ENCODE measurements around the gene STT3A. TPM values are rescaled to one million over a fixed set of nuclear protein-coding genes. Genes with fewer than 3 reads are reported as not detected.
"Not testable (repeated sequence)": the region's sequence is repeated elsewhere in the genome, so short reads cannot be mapped to it uniquely, and the experiment has no call there.

STT3A gene
- total RNA-seq, 2 donors from 2014 or later: 133 to 146 TPM

- Mint-ChIP-seq H3K9me3 (no peaks in the 10 kb centered on the region), H3K4me1 (peaks cover 11% of the 10 kb centered on the region), H3K36me3 (ENCODE audit: low read depth) (peaks cover 68% of the 10 kb centered on the region), H3K27me3 (no peaks in the 10 kb centered on the region), H3K4me3 (no peak overlapping the region), H3K27ac (peak overlapping the region; percentile 70)
- no peak for ATAC-seq (replicated peaks)
Observed at GRCh38 chr11:125572916-125573315, 19.7 kb upstream of the STT3A start.

- not testable (repeated sequence) for H3K27ac Mint-ChIP-seq, H3K9me3 Mint-ChIP-seq
- peaks cover 98% of the 10 kb centered on the region for H3K36me3 Mint-ChIP-seq (ENCODE audit: low read depth)
Observed at GRCh38 chr11:125577181-125577580, 15.5 kb upstream of the STT3A start.

GRCh38 chr11:125578783-125579182, 13.9 kb upstream of the STT3A start:
- H3K4me3 Mint-ChIP-seq: no peak overlapping the region
- no peaks in the 10 kb centered on the region for H3K27me3 Mint-ChIP-seq
- no peaks in the 10 kb centered on the region for H3K4me1 Mint-ChIP-seq
- ATAC-seq (replicated peaks): no peak
- peaks cover 98% of the 10 kb centered on the region for H3K36me3 Mint-ChIP-seq (ENCODE audit: low read depth)
- H3K9me3 Mint-ChIP-seq: no peaks in the 10 kb centered on the region
- H3K27ac Mint-ChIP-seq: no peak overlapping the region

More at GRCh38 chr11:125577181-125577580, 15.5 kb upstream of the STT3A start:
- not testable (repeated sequence) for H3K27me3 Mint-ChIP-seq; H3K4me1 Mint-ChIP-seq; H3K4me3 Mint-ChIP-seq; ATAC-seq (replicated peaks)

GRCh38 chr11:125579811-125580210, 12.8 kb upstream of the STT3A start:
- Mint-ChIP-seq H3K36me3 (ENCODE audit: low read depth) (peaks cover 98% of the 10 kb centered on the region), H3K4me3 (no peak overlapping the region)

GRCh38 chr11:125583496-125583895, 9.2 kb upstream of the STT3A start:
- H3K9me3 Mint-ChIP-seq: no peaks in the 10 kb centered on the region
- H3K36me3 Mint-ChIP-seq (ENCODE audit: low read depth): peaks cover 65% of the 10 kb centered on the region

More at GRCh38 chr11:125579811-125580210, 12.8 kb upstream of the STT3A start:
- no peaks in the 10 kb centered on the region for H3K4me1 Mint-ChIP-seq
- no peak for ATAC-seq (replicated peaks)
- H3K27me3 Mint-ChIP-seq: no peaks in the 10 kb centered on the region
- H3K9me3 Mint-ChIP-seq: no peaks in the 10 kb centered on the region
- no peak overlapping the region for H3K27ac Mint-ChIP-seq

GRCh38 chr11:125585487-125585886, 7.2 kb upstream of the STT3A start:
- no peak overlapping the region for H3K4me3 Mint-ChIP-seq
- H3K9me3 Mint-ChIP-seq: no peaks in the 10 kb centered on the region
- ATAC-seq (replicated peaks): no peak
- H3K27me3 Mint-ChIP-seq: no peaks in the 10 kb centered on the region
- no peak overlapping the region for H3K27ac Mint-ChIP-seq
- peaks cover 45% of the 10 kb centered on the region for H3K36me3 Mint-ChIP-seq (ENCODE audit: low read depth)
- no peaks in the 10 kb centered on the region for H3K4me1 Mint-ChIP-seq

More at GRCh38 chr11:125583496-125583895, 9.2 kb upstream of the STT3A start:
- Mint-ChIP-seq H3K4me3 (no peak overlapping the region), H3K27me3 (no peaks in the 10 kb centered on the region), H3K4me1 (no peaks in the 10 kb centered on the region), H3K27ac (no peak overlapping the region)
- ATAC-seq (replicated peaks): no peak

GRCh38 chr11:125586623-125587022, 6.0 kb upstream of the STT3A start:
- Mint-ChIP-seq H3K27me3 (no peaks in the 10 kb centered on the region), H3K4me3 (no peak overlapping the region), H3K4me1 (no peaks in the 10 kb centered on the region), H3K36me3 (ENCODE audit: low read depth) (peaks cover 37% of the 10 kb centered on the region), H3K27ac (no peak overlapping the region), H3K9me3 (no peaks in the 10 kb centered on the region)
- peak; percentile 78 for ATAC-seq (replicated peaks)

GRCh38 chr11:125587480-125587879, 5.2 kb upstream of the STT3A start:
- no peaks in the 10 kb centered on the region for H3K27me3 Mint-ChIP-seq
- H3K9me3 Mint-ChIP-seq: no peaks in the 10 kb centered on the region
- no peak overlapping the region for H3K4me3 Mint-ChIP-seq
- H3K36me3 Mint-ChIP-seq (ENCODE audit: low read depth): peaks cover 36% of the 10 kb centered on the region
- no peaks in the 10 kb centered on the region for H3K4me1 Mint-ChIP-seq
- H3K27ac Mint-ChIP-seq: no peak overlapping the region
- ATAC-seq (replicated peaks): no peak

GRCh38 chr11:125588505-125588904, 4.1 kb upstream of the STT3A start:
- Mint-ChIP-seq H3K9me3 (no peaks in the 10 kb centered on the region), H3K4me1 (peaks cover 3% of the 10 kb centered on the region), H3K36me3 (ENCODE audit: low read depth) (peaks cover 36% of the 10 kb centered on the region), H3K4me3 (peak overlapping the region; percentile 11), H3K27me3 (no peaks in the 10 kb centered on the region), H3K27ac (peak overlapping the region; percentile 54)
- ATAC-seq (replicated peaks): no peak

- peak overlapping the region; percentile 94 for H3K4me3 Mint-ChIP-seq
- ATAC-seq (replicated peaks): peak; percentile 23
- no peaks in the 10 kb centered on the region for H3K27me3 Mint-ChIP-seq
- H3K4me1 Mint-ChIP-seq: peaks cover 27% of the 10 kb centered on the region
- peaks cover 52% of the 10 kb centered on the region for H3K36me3 Mint-ChIP-seq (ENCODE audit: low read depth)
- H3K27ac Mint-ChIP-seq: peak overlapping the region; percentile 99
- H3K9me3 Mint-ChIP-seq: no peaks in the 10 kb centered on the region
Observed at GRCh38 chr11:125591649-125592304, 875 bp upstream of the STT3A start.

- peak overlapping the region; percentile 94 for H3K4me3 Mint-ChIP-seq
- no peaks in the 10 kb centered on the region for H3K27me3 Mint-ChIP-seq
- peak overlapping the region; percentile 99 for H3K27ac Mint-ChIP-seq
- H3K9me3 Mint-ChIP-seq: no peaks in the 10 kb centered on the region
- peaks cover 67% of the 10 kb centered on the region for H3K36me3 Mint-ChIP-seq (ENCODE audit: low read depth)
- ATAC-seq (replicated peaks): peak; percentile 2
- H3K4me1 Mint-ChIP-seq: peaks cover 27% of the 10 kb centered on the region
Observed at GRCh38 chr11:125593114-125593820, 615 bp downstream of the STT3A start.

GRCh38 chr11:125594958-125595357, 2.3 kb downstream of the STT3A start:
- H3K9me3 Mint-ChIP-seq: no peaks in the 10 kb centered on the region
- no peak for ATAC-seq (replicated peaks)
- H3K36me3 Mint-ChIP-seq (ENCODE audit: low read depth): peaks cover 84% of the 10 kb centered on the region
- H3K27me3 Mint-ChIP-seq: no peaks in the 10 kb centered on the region
- peak overlapping the region; percentile 99 for H3K27ac Mint-ChIP-seq
- H3K4me3 Mint-ChIP-seq: peak overlapping the region; percentile 94
- peaks cover 27% of the 10 kb centered on the region for H3K4me1 Mint-ChIP-seq

- Mint-ChIP-seq H3K4me1 (peaks cover 11% of the 10 kb centered on the region), H3K27me3 (no peaks in the 10 kb centered on the region), H3K4me3 (no peak overlapping the region), H3K9me3 (no peaks in the 10 kb centered on the region), H3K36me3 (ENCODE audit: low read depth) (peaks cover 99% of the 10 kb centered on the region), H3K27ac (no peak overlapping the region)
- ATAC-seq (replicated peaks): no peak
Observed at GRCh38 chr11:125600663-125601062, 8.0 kb downstream of the STT3A start.

- H3K36me3 Mint-ChIP-seq (ENCODE audit: low read depth): peaks cover 99% of the 10 kb centered on the region
- no peak overlapping the region for H3K27ac Mint-ChIP-seq
Observed at GRCh38 chr11:125603207-125603606, 10.6 kb downstream of the STT3A start.

GRCh38 chr11:125605417-125605816, 12.8 kb downstream of the STT3A start:
- Mint-ChIP-seq H3K4me3 (no peak overlapping the region), H3K9me3 (no peaks in the 10 kb centered on the region), H3K4me1 (peaks cover 7% of the 10 kb centered on the region), H3K27me3 (no peaks in the 10 kb centered on the region), H3K36me3 (ENCODE audit: low read depth) (peaks cover 99% of the 10 kb centered on the region), H3K27ac (no peak overlapping the region)
- ATAC-seq (replicated peaks): no peak

More at GRCh38 chr11:125603207-125603606, 10.6 kb downstream of the STT3A start:
- H3K4me3 Mint-ChIP-seq: no peak overlapping the region
- H3K27me3 Mint-ChIP-seq: no peaks in the 10 kb centered on the region
- H3K9me3 Mint-ChIP-seq: no peaks in the 10 kb centered on the region
- no peak for ATAC-seq (replicated peaks)
- peaks cover 7% of the 10 kb centered on the region for H3K4me1 Mint-ChIP-seq

Measured in activated T-helper 17 cell treated with anti-CD3 and anti-CD28 coated beads, Interleukin-2, amount 50 U/mL, for 72 hours (primary cell).